ENCODE results near the gene THRB.

THRB gene

GRCh38 chr3:24462737-24463136 lies 31.9 kb downstream of the THRB start:
- no peak for DNase-seq
- in situ Hi-C loops (cut with MboI; ENCODE audit: low pct_unique_long_range_greater_than_20kb, low sequenced_read_pairs): no loop called here

- in situ Hi-C loops (cut with MboI; ENCODE audit: low pct_unique_long_range_greater_than_20kb, low sequenced_read_pairs): no loop called here
These were observed 33.7 kb downstream of the THRB start for GRCh38 chr3:24460974-24461373.

GRCh38 chr3:24457719-24458118 lies 36.9 kb downstream of the THRB start:
- DNase-seq: no peak
- in situ Hi-C loops (cut with MboI; ENCODE audit: low pct_unique_long_range_greater_than_20kb, low sequenced_read_pairs): no loop called here

More at GRCh38 chr3:24460974-24461373, 33.7 kb downstream of the THRB start:
- no peak for DNase-seq

- in situ Hi-C loops (cut with MboI; ENCODE audit: low pct_unique_long_range_greater_than_20kb, low sequenced_read_pairs): no loop called here
- no peak for DNase-seq
These were observed 39.8 kb downstream of the THRB start for GRCh38 chr3:24454856-24455255.

GRCh38 chr3:24454393-24454792 lies 40.3 kb downstream of the THRB start:
- in situ Hi-C loops (cut with MboI; ENCODE audit: low pct_unique_long_range_greater_than_20kb, low sequenced_read_pairs): no loop called here
- no peak for DNase-seq

- no peak for DNase-seq
- in situ Hi-C loops (cut with MboI; ENCODE audit: low pct_unique_long_range_greater_than_20kb, low sequenced_read_pairs): no loop called here
These were observed 43.1 kb downstream of the THRB start for GRCh38 chr3:24451461-24452099.

- in situ Hi-C loops (cut with MboI; ENCODE audit: low pct_unique_long_range_greater_than_20kb, low sequenced_read_pairs): no loop called here
- no peak for DNase-seq
These were observed 44.3 kb downstream of the THRB start for GRCh38 chr3:24450160-24450907.

GRCh38 chr3:24447836-24448235 lies 46.8 kb downstream of the THRB start:
- no peak for DNase-seq

GRCh38 chr3:24446032-24446431 lies 48.6 kb downstream of the THRB start:
- in situ Hi-C loops (cut with MboI; ENCODE audit: low pct_unique_long_range_greater_than_20kb, low sequenced_read_pairs): no loop called here
- no peak for DNase-seq

More at GRCh38 chr3:24447836-24448235, 46.8 kb downstream of the THRB start:
- in situ Hi-C loops (cut with MboI; ENCODE audit: low pct_unique_long_range_greater_than_20kb, low sequenced_read_pairs): no loop called here

GRCh38 chr3:24443476-24443875 lies 51.2 kb downstream of the THRB start:
- no peak for DNase-seq
- in situ Hi-C loops (cut with MboI; ENCODE audit: low pct_unique_long_range_greater_than_20kb, low sequenced_read_pairs): no loop called here

- in situ Hi-C loops (cut with MboI; ENCODE audit: low pct_unique_long_range_greater_than_20kb, low sequenced_read_pairs): no loop called here
- no peak for DNase-seq
These were observed 53.7 kb downstream of the THRB start for GRCh38 chr3:24440760-24441464.

- in situ Hi-C loops (cut with MboI; ENCODE audit: low pct_unique_long_range_greater_than_20kb, low sequenced_read_pairs): no loop called here
- no peak for DNase-seq
These were observed 55.6 kb downstream of the THRB start for GRCh38 chr3:24439021-24439420.

GRCh38 chr3:24437326-24437725 lies 57.3 kb downstream of the THRB start:
- DNase-seq: no peak
- in situ Hi-C loops (cut with MboI; ENCODE audit: low pct_unique_long_range_greater_than_20kb, low sequenced_read_pairs): no loop called here

- in situ Hi-C loops (cut with MboI; ENCODE audit: low pct_unique_long_range_greater_than_20kb, low sequenced_read_pairs): no loop called here
- no peak for DNase-seq
These were observed 59.1 kb downstream of the THRB start for GRCh38 chr3:24435584-24435983.

- in situ Hi-C loops (cut with MboI; ENCODE audit: low pct_unique_long_range_greater_than_20kb, low sequenced_read_pairs): no loop called here
- DNase-seq: no peak
These were observed 60.0 kb downstream of the THRB start for GRCh38 chr3:24434651-24435050.

GRCh38 chr3:24433838-24434591 lies 60.6 kb downstream of the THRB start:
- no peak for DNase-seq

GRCh38 chr3:24432989-24433388 lies 61.7 kb downstream of the THRB start:
- DNase-seq: no peak
- in situ Hi-C loops (cut with MboI; ENCODE audit: low pct_unique_long_range_greater_than_20kb, low sequenced_read_pairs): no loop called here

More at GRCh38 chr3:24433838-24434591, 60.6 kb downstream of the THRB start:
- in situ Hi-C loops (cut with MboI; ENCODE audit: low pct_unique_long_range_greater_than_20kb, low sequenced_read_pairs): no loop called here

- no peak for DNase-seq
- in situ Hi-C loops (cut with MboI; ENCODE audit: low pct_unique_long_range_greater_than_20kb, low sequenced_read_pairs): no loop called here
These were observed 66.2 kb downstream of the THRB start for GRCh38 chr3:24428481-24428880.

GRCh38 chr3:24426896-24427295 lies 67.8 kb downstream of the THRB start:
- in situ Hi-C loops (cut with MboI; ENCODE audit: low pct_unique_long_range_greater_than_20kb, low sequenced_read_pairs): no loop called here

More at GRCh38 chr3:24426896-24427295, 67.8 kb downstream of the THRB start:
- DNase-seq: no peak
